ENCODE measurements around the gene PPP5C. TPM values are rescaled to one million over a fixed set of nuclear protein-coding genes. Genes with fewer than 3 reads are reported as not detected.

PPP5C gene
- total and polyA plus RNA-seq, 9 of the 15 experiments (the other 6 are each of a cell fraction or from before 2014, with no cell fraction given), result 1.9 to 166 (median 108) TPM

- H3K9me3 ChIP-seq (replicated peaks; ENCODE audit: control insufficient read depth, insufficient read depth, low read depth, low read length), result 0 out of 2 replicates have a peak, but pooled peaks cover 3% of the 10 kb centered on the region
- in situ Hi-C loops (cut with MboI), result no loop called here
- H3K9ac ChIP-seq (ENCODE audit: insufficient read depth in 1 of 2, low read depth in 2 of 2, low read length in 2 of 2), result no peak overlapping the region; a peak in 1 of 4 replicates
- BruUV-seq (replicated peaks), result no TSS peak
- intact Hi-C loops (cut with micrococcal nuclease), result no loop called here
- CTCF ChIA-PET (ENCODE audit: low intra/inter-chr PET ratio), result no interaction called here
- WGBS (ENCODE audit: insufficient coverage, low coverage, missing lambda C conversion rate), result 31% methylated on average over 24 of the region's 56 CpGs
- ATAC-seq (peak; percentile 92), FAIRE-seq (no peak), DNase-seq (ENCODE audit: extremely low read depth in 1 of 4, low spot score in 3 of 4) (peak; percentile 67 to 93 (median 87))
- H4K20me1 ChIP-seq (replicated peaks; ENCODE audit: control insufficient read depth, insufficient read depth, low read length), result no peaks in the 10 kb centered on the region
- H3K4me1 ChIP-seq (replicated peaks in 1 of 2; ENCODE audit: control insufficient read depth in 2 of 2, insufficient read depth in 2 of 2, low read length in 2 of 2), result peaks cover 0 to 18% of the 10 kb centered on the region in 2 experiments; a peak in 2 of 5 replicates
- H3K36me3 ChIP-seq (ENCODE audit: control insufficient read depth, insufficient read depth, low read length), result no peaks in the 10 kb centered on the region
- H2AFZ ChIP-seq (ENCODE audit: low read depth, low read length), result 0 out of 2 replicates have a peak overlapping the region, but pooled peaks have one; percentile 21
- POLR2A ChIA-PET, result no interaction called here
- H3K79me2 ChIP-seq (ENCODE audit: control insufficient read depth, insufficient read depth, low read length), result no peaks in the 10 kb centered on the region
- H3K27me3 ChIP-seq (ENCODE audit: control insufficient read depth in 2 of 2, insufficient read depth in 2 of 2, low read length in 2 of 2), result peaks cover 0 to 14% of the 10 kb centered on the region in 2 experiments; a peak in 3 of 5 replicates
- no peak overlapping the region for H3K4me3 ChIP-seq
- no peak overlapping the region for H3K27ac ChIP-seq (ENCODE audit: extremely low read depth, low read depth, low read length)
- H3K9me1 ChIP-seq (ENCODE audit: control insufficient read depth, insufficient read depth, low read length), result no peaks in the 10 kb centered on the region
- no peak overlapping the region for H3K4me2 ChIP-seq (ENCODE audit: insufficient read depth, low read length)
- TF ChIP-seq NRF1 (conservative IDR thresholded peaks at IDR 0.05 in 1 of 2, IDR thresholded peaks at IDR 0.05 in 1 of 2) (0 out of 4 replicates have a peak, but pooled peaks of 1 of the 2 experiments have one; percentile 14), TEAD1 (CRISPR knock-in tag; IDR thresholded peaks at IDR 0.05) (peak in 1 of 2 experiments; percentile 43; a peak in 1 of 4 replicates), ZC3H11A (IDR thresholded peaks at IDR 0.05; ENCODE audit: low read depth, low read length) (no peak)
- TF ChIP-seq, protein P1, sequence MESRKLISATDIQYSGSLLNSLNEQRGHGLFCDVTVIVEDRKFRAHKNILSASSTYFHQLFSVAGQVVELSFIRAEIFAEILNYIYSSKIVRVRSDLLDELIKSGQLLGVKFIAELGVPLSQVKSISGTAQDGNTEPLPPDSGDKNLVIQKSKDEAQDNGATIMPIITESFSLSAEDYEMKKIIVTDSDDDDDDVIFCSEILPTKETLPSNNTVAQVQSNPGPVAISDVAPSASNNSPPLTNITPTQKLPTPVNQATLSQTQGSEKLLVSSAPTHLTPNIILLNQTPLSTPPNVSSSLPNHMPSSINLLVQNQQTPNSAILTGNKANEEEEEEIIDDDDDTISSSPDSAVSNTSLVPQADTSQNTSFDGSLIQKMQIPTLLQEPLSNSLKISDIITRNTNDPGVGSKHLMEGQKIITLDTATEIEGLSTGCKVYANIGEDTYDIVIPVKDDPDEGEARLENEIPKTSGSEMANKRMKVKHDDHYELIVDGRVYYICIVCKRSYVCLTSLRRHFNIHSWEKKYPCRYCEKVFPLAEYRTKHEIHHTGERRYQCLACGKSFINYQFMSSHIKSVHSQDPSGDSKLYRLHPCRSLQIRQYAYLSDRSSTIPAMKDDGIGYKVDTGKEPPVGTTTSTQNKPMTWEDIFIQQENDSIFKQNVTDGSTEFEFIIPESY (CRISPR knock-in tag; IDR thresholded peaks at IDR 0.05), result peak; percentile 9; the same call in 1 of the 2 replicates
These were observed 43.0 kb upstream of the PPP5C start for GRCh38 chr19:46303691-46304397.
